ENCODE results near the gene RBM15B. TPM values are rescaled to one million over a fixed set of nuclear protein-coding genes. Genes with fewer than 3 reads are reported as not detected.

Gene RBM15B
- total and polyA plus RNA-seq, 11 donors: 4.0 to 21.5 (median 15.7) TPM

- no peak for ATAC-seq
- DNase-seq: peak in 1 of 5 donors; percentile 36
- intact Hi-C loops (cut with DNase I): loop anchor here in 7 of 10 donors (5.0 to 10.0 kb wide), 7 partner anchors 40 to 290 kb away; partner anchors contain the start of gene TEX264 (in 3 of the 7)
- WGBS, 4 donors: 89 to 97% (median 93%) methylated on average over 33 to 42 of the region's 42 CpGs
- Histone ChIP-seq H3K27me3 (no peaks in the 10 kb centered on the region), H3K4me3 (peak overlapping the region; percentile 57 to 90 (median 74)), H3K36me3 (peaks cover 0 to 80% (median 74%) of the 10 kb centered on the region in 9 donors), H3K27ac (peak overlapping the region in 9 of 12 donors; percentile 78 to 95 (median 89)), H3K4me1 (peaks cover 8 to 87% (median 69%) of the 10 kb centered on the region in 12 donors), H3K9me3 (no peaks in the 10 kb centered on the region)
- TF ChIP-seq POLR2A (IDR thresholded peaks at IDR 0.05) (no peak), CTCF (IDR thresholded peaks at IDR 0.05) (no peak)
Observed at GRCh38 chr3:51392355-51393133, 1.5 kb downstream of the RBM15B start.

GRCh38 chr3:51393134-51393495 lies 2.0 kb downstream of the RBM15B start:
- no peak for DNase-seq
- intact Hi-C loops (cut with DNase I): loop anchor here in 7 of 10 donors (5.0 to 10.0 kb wide), 7 partner anchors 39 to 289 kb away; partner anchors contain the start of gene TEX264 (in 3 of the 7)
- TF ChIP-seq POLR2A (IDR thresholded peaks at IDR 0.05) (no peak), CTCF (IDR thresholded peaks at IDR 0.05) (no peak)
- Histone ChIP-seq H3K9me3 (no peaks in the 10 kb centered on the region), H3K27me3 (no peaks in the 10 kb centered on the region), H3K4me3 (peak overlapping the region in 1 of 12 donors; percentile 74), H3K4me1 (peaks cover 8 to 82% (median 65%) of the 10 kb centered on the region in 12 donors), H3K27ac (no peak overlapping the region), H3K36me3 (peaks cover 0 to 80% (median 73%) of the 10 kb centered on the region in 9 donors)
- no peak for ATAC-seq
- WGBS, 4 donors: 90 to 99% (median 95%) methylated on average over 10 to 17 of the region's 17 CpGs

- TF ChIP-seq CTCF (IDR thresholded peaks at IDR 0.05): no peak
- ATAC-seq (no peak), DNase-seq (no peak)
- H3K4me3 ChIP-seq: no peak overlapping the region
- no peaks in the 10 kb centered on the region for H3K27me3 ChIP-seq
- WGBS, 4 donors: 87 to 93% (median 90%) methylated on average over 13 to 14 of the region's 14 CpGs
- H3K27ac ChIP-seq: no peak overlapping the region
- no peaks in the 10 kb centered on the region for H3K9me3 ChIP-seq
- intact Hi-C loops (cut with DNase I): loop anchor here in 7 of 10 donors (5.0 to 10.0 kb wide), 7 partner anchors 39 to 289 kb away; partner anchors contain the start of gene TEX264 (in 3 of the 7)
- H3K4me1 ChIP-seq: peaks cover 8 to 80% (median 64%) of the 10 kb centered on the region in 12 donors
- H3K36me3 ChIP-seq: peaks cover 0 to 80% (median 73%) of the 10 kb centered on the region in 9 donors
Observed at GRCh38 chr3:51393564-51393963, 2.5 kb downstream of the RBM15B start.

- ATAC-seq (no peak), DNase-seq (no peak)
- 75 to 81% (median 80%) methylated on average over 4 to 5 of the region's 5 CpGs for WGBS, 4 donors
- intact Hi-C loops (cut with DNase I): loop anchor here in 7 of 10 donors (5.0 to 10.0 kb wide), 7 partner anchors 38 to 288 kb away; partner anchors contain the start of gene TEX264 (in 3 of the 7)
- Histone ChIP-seq H3K27ac (no peak overlapping the region), H3K27me3 (no peaks in the 10 kb centered on the region), H3K4me1 (peaks cover 8 to 82% (median 62%) of the 10 kb centered on the region in 12 donors), H3K4me3 (no peak overlapping the region), H3K9me3 (no peaks in the 10 kb centered on the region), H3K36me3 (peaks cover 0 to 81% (median 67%) of the 10 kb centered on the region in 9 donors)
- no peak for TF ChIP-seq POLR2A (IDR thresholded peaks at IDR 0.05)
- TF ChIP-seq CTCF (IDR thresholded peaks at IDR 0.05): no peak
Observed at GRCh38 chr3:51394541-51394940, 3.5 kb downstream of the RBM15B start.

Data from heart left ventricle (tissue), 16 donors.